NCI-H2081 treated with DMSO at 0.1 percent for 48 hours (cell line): Measurements from ENCODE around the gene CBLB.

Experiments
- DNase-seq: peaks from one replicate; lab custom pipeline; 2025; lab: John Stamatoyannopoulos, UW

CBLB gene

GRCh38 chr3:105691633-105692032 is 177.2 kb downstream of the CBLB start:
- no peak for DNase-seq

DNA sequence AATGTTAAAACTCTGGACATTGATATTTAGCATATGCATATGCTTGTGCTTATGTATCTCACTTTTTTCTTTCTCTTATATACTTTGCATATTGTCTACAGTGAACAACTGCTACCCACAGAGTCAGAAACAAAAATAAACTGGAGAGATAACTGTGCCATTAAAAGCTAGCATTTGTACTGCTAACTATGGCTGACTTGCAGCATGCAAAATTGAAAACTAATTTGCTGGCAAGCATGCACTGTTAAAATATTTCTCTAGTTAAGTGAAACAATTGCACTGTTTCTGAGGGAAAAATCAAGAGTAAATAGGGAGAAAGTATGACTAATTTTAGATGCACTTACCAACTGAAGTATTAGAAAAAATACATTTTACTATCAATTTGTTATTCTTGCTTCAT is 177.8 kb downstream of the CBLB start:
- no peak for DNase-seq

GRCh38 chr3:105688821-105689220 is 180.0 kb downstream of the CBLB start:
- DNase-seq, result no peak

GRCh38 chr3:105686278-105686897 is 182.4 kb downstream of the CBLB start:
- DNase-seq, result peak; percentile 19

DNA sequence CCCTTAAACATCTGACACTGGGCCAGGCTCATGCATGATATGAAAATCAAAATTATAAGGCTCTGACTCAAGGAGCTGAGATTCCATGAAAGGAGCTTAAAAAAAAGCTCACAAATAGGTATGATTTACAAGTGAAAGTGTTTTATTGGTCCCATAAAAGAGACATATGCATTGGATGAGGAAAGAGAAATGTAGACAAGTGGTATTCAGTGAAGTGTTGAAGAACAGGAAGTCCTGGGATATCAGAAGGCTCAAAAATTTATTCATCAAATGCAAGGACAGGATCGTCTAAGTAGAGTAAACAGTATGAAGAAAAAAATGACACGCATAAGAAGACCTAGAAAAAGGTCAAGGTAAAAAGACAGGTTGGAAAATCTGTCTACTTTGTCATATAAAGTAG is 188.9 kb downstream of the CBLB start:
- DNase-seq, result no peak

DNA sequence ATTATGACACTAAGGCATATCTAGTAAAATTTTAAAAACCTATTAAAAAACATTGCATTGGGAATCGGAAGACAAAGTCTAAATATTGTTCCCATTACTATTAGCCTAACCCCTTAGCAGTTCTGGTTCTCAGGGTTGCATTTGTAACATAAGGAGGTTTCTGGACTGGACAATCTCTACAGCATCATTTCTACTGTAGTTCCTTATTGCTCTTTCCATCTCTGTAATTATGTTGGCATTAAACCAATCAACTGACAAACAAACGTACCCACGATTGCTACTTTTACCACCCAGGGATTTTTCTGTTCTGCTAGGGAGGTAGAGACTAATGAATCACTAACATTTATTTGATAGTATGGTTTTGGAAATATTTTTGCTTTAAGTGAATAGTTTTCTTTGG is 190.8 kb downstream of the CBLB start:
- DNase-seq, result no peak

GRCh38 chr3:105676621-105677300 is 192.1 kb downstream of the CBLB start:
- DNase-seq, result no peak

DNA sequence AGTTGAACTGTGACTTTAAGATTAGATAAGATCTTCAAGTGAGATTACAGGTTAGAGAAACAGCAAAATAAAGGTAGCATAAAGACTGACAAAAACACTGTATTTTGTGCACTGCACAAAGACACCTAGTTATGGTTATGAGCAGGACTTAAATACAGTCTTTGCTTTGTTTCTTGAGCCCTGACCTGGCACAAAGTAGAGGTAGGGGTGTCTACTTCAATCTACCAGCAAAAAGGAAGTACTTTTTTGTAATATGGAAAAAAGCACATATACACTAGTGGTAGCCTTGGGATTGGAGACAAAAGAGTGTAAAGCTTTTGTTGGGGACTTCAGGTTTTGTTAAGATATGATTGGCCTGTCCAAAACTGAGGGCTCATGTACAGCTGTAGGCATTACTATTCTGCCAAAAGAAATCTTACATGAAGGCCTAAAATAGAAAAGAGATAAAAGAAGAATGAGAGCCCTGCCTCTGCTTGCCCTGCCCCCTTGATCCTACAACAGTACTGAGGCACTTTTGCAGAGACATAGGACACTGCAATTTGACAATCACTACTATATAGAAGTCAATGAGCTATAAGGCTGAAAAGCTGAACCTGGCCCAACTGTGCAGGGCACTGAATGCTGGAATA is 194.3 kb downstream of the CBLB start:
- DNase-seq, result no peak

DNA sequence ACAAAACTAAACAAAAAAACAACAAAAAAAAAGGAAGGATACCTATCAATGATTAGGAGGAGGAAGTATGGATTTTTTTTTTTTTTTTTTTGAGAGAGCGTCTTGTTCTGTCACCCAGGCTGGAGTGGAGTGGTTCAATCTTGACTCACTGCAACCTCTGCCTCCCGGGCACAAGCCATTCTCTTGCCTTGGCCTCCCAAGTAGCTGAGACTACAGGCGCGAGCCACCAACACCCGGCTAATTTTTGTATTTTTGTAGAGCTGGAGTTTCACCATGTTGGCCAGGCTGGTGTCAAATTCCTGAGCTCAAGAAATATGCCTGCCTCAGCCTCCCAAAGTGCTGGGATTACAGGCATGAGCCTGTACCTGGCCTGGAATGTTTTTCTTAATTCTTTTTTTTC is 195.8 kb downstream of the CBLB start:
- DNase-seq, result no peak

DNA sequence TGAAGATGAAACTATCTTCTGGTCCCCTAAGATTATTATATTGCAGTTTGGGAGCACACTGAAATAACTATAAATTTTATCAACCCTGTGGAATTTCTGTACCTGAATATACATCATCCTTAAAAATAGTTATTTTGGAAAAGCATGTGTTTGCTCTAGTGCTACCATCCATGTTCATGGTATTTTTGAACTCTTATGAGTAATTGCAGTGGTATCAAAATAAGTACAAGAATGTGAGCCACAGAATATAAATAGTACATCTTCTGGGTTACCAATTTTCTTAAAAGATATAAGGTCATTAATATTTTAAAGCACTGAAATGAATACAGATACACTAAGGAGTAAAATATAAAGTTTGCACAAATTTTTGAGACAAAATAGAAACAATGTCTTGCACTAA is 206.5 kb downstream of the CBLB start:
- DNase-seq, result no peak

DNA sequence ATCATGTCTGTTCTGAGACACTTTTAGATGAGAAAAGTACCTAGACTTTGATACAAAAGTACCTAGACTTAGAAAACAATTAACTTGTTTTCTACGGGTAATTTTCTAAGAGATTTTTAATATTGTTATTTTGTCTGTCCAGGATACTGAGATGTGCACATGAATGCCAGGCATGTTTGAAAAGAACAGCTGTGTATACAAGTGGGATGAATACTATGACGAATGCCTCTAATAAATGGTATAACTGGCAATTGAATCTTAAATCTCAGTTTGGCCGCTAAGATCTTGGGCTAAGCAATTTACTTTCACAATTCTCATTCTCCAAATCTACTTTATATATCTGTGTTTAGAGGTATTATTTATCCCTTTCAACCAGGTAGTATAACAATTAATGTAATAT is 207.4 kb downstream of the CBLB start:
- DNase-seq, result no peak

DNA sequence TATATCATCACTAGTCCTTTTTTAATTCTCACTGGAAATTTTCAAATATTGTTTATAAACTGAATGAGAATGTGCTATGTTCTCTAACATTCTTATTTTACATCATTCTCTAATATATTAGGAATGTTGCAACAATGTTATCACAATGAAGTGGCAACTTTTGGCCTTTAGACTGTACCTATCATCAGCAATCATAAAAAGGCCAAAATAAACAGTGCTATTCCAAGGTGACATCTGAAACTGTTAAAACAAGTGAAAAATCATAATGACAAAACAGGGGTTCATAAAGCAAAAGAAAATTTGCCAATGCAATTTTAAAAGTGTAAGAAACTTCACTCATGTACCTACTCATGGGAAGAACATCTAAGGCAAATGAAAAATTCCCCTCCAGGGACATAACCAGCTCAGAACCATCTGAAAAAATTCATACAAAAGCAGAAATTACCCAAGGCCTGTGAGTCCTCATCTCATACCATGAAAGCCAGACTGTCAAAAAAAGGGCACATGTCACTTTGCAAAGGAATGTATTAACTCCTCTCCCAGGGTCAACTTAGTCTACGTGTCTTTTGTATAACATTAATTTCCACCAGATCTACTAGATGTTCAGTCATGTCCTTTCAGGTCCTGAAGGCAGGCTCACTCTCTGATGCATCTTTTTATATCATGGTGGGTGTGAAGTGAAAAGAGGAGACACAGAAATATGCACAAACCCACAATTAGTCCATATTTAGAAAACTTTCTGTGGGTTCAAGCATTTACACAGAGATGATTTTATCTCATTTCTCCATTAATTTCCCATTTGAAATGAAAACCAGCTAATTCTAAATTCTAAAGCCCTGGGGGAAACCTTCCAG is 211.9 kb downstream of the CBLB start:
- no peak for DNase-seq

DNA sequence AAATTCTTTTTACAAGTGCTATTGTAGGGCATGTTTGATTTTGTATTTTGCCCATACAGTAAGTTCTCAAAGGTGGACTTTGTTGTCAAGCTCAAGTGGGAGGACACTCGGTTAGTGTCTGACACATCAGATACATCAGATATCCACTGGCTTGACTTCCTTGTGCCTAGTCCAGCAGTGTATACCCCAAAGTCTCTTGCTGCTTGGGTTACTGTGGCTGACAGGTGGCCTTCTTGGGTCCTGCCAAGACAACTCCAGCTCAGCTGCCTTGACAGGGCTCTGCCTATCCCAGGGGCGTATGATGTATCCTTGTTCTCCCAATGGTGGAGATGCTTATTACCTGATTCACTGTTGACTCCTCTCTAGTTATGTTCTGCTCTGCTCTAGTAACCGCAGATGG is 214.9 kb downstream of the CBLB start:
- no peak for DNase-seq

- DNase-seq, result no peak
These were observed 215.6 kb downstream of the CBLB start for GRCh38 chr3:105653166-105653565.

- no peak for DNase-seq
These were observed 219.3 kb downstream of the CBLB start for GRCh38 chr3:105649480-105649879.

GRCh38 chr3:105647047-105647446 is 221.8 kb downstream of the CBLB start:
- no peak for DNase-seq

- DNase-seq, result no peak
These were observed 229.7 kb downstream of the CBLB start for GRCh38 chr3:105639131-105639530.

- no peak for DNase-seq
These were observed 234.1 kb downstream of the CBLB start for GRCh38 chr3:105634708-105635107.

DNA sequence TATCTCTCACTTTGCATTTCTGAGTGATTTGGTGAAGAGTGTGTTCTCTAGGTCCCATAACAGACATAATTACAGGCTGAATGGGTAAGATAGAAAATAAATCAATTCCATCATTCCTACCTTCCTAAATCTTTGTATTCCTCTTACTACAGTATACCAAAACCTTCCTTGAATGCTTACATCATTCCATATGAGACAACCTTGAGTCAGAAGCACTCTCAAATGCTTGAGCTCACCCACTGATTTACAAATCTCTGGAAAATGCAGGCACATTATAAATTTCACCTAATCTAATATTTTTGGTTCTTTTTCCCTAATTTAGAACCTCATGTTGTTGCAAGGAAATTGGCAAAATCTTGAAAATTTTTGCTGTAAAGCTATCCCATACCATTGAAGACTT is 239.1 kb downstream of the CBLB start:
- no peak for DNase-seq

DNA sequence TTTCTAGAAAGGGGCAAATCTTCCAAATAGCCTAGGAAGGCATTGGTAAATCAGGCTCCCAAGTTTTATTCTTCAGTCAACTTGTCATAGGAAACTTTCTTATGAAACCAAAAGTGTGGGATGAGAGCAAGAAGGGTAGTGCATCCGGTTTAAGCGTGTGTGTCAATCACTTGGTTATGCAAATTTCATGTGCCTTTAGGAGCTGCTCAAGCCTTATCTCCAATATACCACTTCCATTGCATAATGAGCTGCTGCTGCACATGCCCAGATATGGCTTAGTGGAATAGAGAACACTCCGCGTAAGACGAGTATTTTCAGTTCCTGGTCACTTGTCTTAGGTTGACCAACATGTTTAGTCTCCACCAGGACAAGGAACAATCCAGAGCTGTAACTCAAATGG is 242.1 kb downstream of the CBLB start:
- DNase-seq, result no peak

DNA sequence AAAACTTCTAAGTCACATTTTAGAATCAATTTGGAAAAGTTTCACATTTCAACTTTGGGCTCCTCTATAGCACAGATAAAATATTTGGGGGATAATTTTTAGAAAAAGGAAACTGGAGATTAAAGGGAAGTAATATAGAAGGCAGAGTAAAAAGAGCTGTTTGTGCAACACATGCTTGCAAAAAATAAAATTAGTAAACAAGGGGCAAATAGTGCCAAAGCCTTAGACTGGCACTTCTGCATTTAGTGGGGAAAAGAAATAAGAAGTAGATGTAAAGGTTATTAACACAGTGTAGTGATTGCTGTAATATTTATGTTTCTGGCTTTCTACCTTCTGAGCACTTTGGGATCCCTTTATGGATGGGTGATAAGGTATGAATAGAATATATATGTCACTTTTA is 246.6 kb downstream of the CBLB start:
- DNase-seq, result no peak

- no peak for DNase-seq
These were observed 248.6 kb downstream of the CBLB start for GRCh38 chr3:105620236-105620635.

- DNase-seq, result no peak
These were observed 249.2 kb downstream of the CBLB start for GRCh38 chr3:105619651-105620050.
